ENCODE results near the gene IQCE. TPM values are rescaled to one million over a fixed set of nuclear protein-coding genes. Genes with fewer than 3 reads are reported as not detected.

IQCE gene
- total RNA-seq, 4 donors from 2014 or later: 27.2 to 187 (median 55.5) TPM

DNA sequence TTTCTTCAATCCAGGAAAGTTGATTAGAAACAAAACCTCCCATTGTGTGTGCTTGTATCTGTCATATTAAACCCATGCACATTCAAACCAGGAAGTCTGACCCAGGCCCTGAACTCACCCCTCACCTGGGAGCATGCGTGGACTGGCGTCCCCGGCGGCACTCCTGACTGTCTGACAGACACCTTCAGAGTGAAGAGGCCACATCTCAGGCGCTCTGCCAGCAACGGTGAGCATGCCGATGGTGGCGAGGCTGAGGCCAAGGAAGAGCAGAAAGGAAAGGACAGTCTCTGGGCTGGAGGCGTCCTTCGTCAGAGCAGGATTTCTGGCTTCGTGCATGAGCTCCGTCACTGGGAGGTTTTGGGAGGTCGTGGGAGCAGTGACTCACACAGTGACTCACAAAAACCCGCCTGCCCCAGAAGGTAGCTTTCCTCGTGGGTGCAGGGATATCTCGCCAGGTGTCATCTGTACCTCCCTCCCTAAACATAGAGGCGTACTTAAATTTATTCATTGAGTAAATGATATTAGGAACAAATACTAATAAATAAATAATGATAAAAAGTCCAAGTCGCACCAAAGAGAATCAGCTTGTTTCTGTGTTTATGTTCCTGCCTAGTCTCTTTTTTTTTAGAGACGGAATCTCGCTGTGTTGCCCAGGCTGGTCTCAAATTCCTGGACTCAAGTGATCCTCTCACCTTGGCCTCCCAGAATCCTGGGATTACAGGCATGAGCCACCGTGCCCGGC is 13.5 kb downstream of the IQCE start:
- TF ChIP-seq EP300 (IDR thresholded peaks at IDR 0.05; ENCODE audit: low read depth) (no peak), POLR2A (IDR thresholded peaks at IDR 0.05) (no peak), POLR2AphosphoS5 (IDR thresholded peaks at IDR 0.05) (no peak), CTCF (IDR thresholded peaks at IDR 0.05) (no peak)
- in situ Hi-C loops (cut with MboI; ENCODE audit: low pct_ligation_motif_present in 1 of 4, low pct_unique_long_range_greater_than_20kb in 1 of 4, low sequenced_read_pairs in 3 of 4): no loop called here
- Histone ChIP-seq H3K9me3 (no peaks in the 10 kb centered on the region), H3K4me3 (no peak overlapping the region), H3K27me3 (no peaks in the 10 kb centered on the region), H3K36me3 (peaks cover 0 to 15% (median 3%) of the 10 kb centered on the region in 4 donors), H3K4me1 (peaks cover 0 to 2% (median 0%) of the 10 kb centered on the region in 4 donors), H3K27ac (no peak overlapping the region)
- DNase-seq: no peak
- intact Hi-C loops (cut with DNase I; ENCODE audit: low total_unique reads): no loop called here
- WGBS, 2 donors (ENCODE audit: low coverage in 1 of 2): 73 to 82% methylated on average over 6 to 22 of the region's 22 CpGs

- no peaks in the 10 kb centered on the region for H3K4me1 ChIP-seq
- intact Hi-C loops (cut with DNase I; ENCODE audit: low total_unique reads): no loop called here
- no peaks in the 10 kb centered on the region for H3K27me3 ChIP-seq
- no peak overlapping the region for H3K4me3 ChIP-seq
- H3K27ac ChIP-seq: no peak overlapping the region
- no peaks in the 10 kb centered on the region for H3K9me3 ChIP-seq
- DNase-seq: no peak
- WGBS, 2 donors (ENCODE audit: low coverage in 1 of 2): 91% methylated on average over 9 of the region's 9 CpGs; no CpG with 5 or more reads in 1 of the 2 donors
- TF ChIP-seq POLR2AphosphoS5 (IDR thresholded peaks at IDR 0.05): no peak
- TF ChIP-seq CTCF (IDR thresholded peaks at IDR 0.05): no peak
- no peak for TF ChIP-seq POLR2A (IDR thresholded peaks at IDR 0.05)
- TF ChIP-seq EP300 (IDR thresholded peaks at IDR 0.05; ENCODE audit: low read depth): no peak
- peaks cover 0 to 15% (median 3%) of the 10 kb centered on the region in 4 donors for H3K36me3 ChIP-seq
- in situ Hi-C loops (cut with MboI; ENCODE audit: low pct_ligation_motif_present in 1 of 4, low pct_unique_long_range_greater_than_20kb in 1 of 4, low sequenced_read_pairs in 3 of 4): no loop called here
Measured at GRCh38 chr7:2573761-2574160, 15.0 kb downstream of the IQCE start.

DNA sequence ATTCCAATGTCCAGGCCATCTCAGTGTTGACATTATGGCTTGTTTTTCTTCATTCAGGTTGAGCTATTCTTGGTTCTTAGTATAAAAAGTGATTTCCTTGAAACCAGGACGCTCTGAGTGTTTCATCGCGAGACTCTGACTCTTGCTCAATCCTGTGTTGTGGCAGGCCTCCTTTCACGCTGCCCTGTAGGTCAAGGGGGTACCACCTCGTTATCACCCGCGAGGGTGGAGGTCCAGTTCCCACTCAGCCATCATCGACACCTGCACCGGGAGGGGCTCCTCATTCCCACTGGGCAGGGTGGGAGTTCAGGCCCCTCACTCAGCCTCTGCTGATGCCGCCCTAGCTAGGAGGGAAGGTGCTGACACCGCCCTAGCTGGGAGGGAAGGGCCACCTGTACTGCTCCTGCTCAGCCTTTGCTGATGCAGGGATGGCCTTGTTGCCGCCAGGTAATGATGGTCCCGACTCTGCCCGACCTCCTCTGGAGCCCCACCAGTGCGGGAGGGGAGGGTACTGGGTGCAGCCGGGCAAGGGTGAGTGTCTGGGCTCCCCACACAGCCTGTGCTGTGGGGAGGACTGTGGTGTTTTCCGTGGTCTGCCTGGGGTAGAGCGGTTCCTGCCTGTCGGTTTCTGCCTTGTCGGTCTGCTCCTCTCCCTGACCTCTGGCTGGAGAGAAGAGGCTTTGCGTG is 16.4 kb downstream of the IQCE start:
- 84% methylated on average over 21 of the region's 21 CpGs; no CpG with 5 or more reads in 1 of the 2 donors for WGBS, 2 donors (ENCODE audit: low coverage in 1 of 2)
- no peaks in the 10 kb centered on the region for H3K9me3 ChIP-seq
- no peaks in the 10 kb centered on the region for H3K27me3 ChIP-seq
- intact Hi-C loops (cut with DNase I; ENCODE audit: low total_unique reads): no loop called here
- H3K27ac ChIP-seq: no peak overlapping the region
- H3K4me3 ChIP-seq: no peak overlapping the region
- no peaks in the 10 kb centered on the region for H3K4me1 ChIP-seq
- TF ChIP-seq POLR2AphosphoS5 (IDR thresholded peaks at IDR 0.05): no peak
- no peak for TF ChIP-seq CTCF (IDR thresholded peaks at IDR 0.05)
- TF ChIP-seq EP300 (IDR thresholded peaks at IDR 0.05; ENCODE audit: low read depth): no peak
- no peak for TF ChIP-seq POLR2A (IDR thresholded peaks at IDR 0.05)
- in situ Hi-C loops (cut with MboI; ENCODE audit: low pct_ligation_motif_present in 1 of 4, low pct_unique_long_range_greater_than_20kb in 1 of 4, low sequenced_read_pairs in 3 of 4): no loop called here
- no peak for DNase-seq
- H3K36me3 ChIP-seq: peaks cover 0 to 15% (median 3%) of the 10 kb centered on the region in 4 donors

- Histone ChIP-seq H3K4me3 (no peak overlapping the region), H3K36me3 (peaks cover 0 to 15% (median 3%) of the 10 kb centered on the region in 4 donors), H3K27me3 (no peaks in the 10 kb centered on the region), H3K4me1 (no peaks in the 10 kb centered on the region), H3K27ac (no peak overlapping the region), H3K9me3 (no peaks in the 10 kb centered on the region)
- TF ChIP-seq EP300 (IDR thresholded peaks at IDR 0.05; ENCODE audit: low read depth) (no peak), POLR2A (IDR thresholded peaks at IDR 0.05) (no peak), POLR2AphosphoS5 (IDR thresholded peaks at IDR 0.05) (no peak), CTCF (IDR thresholded peaks at IDR 0.05) (no peak)
- DNase-seq: no peak
- 94 to 95% methylated on average over 3 to 21 of the region's 21 CpGs for WGBS, 2 donors (ENCODE audit: low coverage in 1 of 2)
- intact Hi-C loops (cut with DNase I; ENCODE audit: low total_unique reads) (no loop called here), in situ Hi-C loops (cut with MboI; ENCODE audit: low pct_ligation_motif_present in 1 of 4, low pct_unique_long_range_greater_than_20kb in 1 of 4, low sequenced_read_pairs in 3 of 4) (no loop called here)
Measured at GRCh38 chr7:2575733-2576340, 17.1 kb downstream of the IQCE start.
